NCI-H1436 treated with DMSO at 0.1 percent for 48 hours (cell line): Measurements from ENCODE around the gene SPN.
"Not testable (repeated sequence)": the region's sequence is repeated elsewhere in the genome, so short reads cannot be mapped to it uniquely, and the experiment has no call there.

Source experiments
- DNase-seq: peaks from one replicate; lab custom pipeline; 2025; lab: John Stamatoyannopoulos, UW

The SPN gene

DNA sequence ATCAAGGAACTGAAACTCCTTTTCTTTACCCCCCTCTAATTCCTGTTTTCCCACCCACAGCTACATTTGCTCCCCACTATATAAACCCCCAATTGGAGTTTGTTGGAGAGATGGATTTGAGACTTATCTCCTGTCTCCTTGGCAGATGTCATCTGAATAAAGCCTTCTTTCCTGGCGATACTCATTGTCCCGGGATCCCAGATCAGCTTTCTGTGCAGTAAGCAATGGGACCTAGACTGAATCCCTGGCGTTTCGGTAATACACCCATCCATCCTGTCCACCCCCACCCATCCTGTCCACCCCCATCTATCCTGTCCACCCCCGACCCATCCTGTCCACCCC lies 38.1 kb downstream of the SPN start:
- DNase-seq, result no peak

DNA sequence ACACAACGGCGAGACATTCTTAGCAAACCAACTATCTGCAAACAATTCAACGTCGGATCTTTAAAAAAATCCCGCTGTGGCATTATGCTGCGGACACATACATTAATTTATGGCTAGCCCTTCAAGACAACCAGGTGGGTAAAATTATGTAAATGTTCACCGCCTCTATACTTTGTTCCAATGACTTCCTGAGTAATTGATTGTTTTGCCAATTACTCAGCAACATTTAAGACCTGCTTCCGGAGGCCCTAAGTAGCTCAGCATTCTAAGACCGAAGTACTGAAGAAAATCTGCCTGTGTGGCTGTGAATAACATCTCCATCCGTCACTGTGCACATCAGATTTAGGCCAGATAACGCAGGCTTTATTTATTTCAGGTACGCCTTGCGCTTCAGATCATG lies 39.2 kb downstream of the SPN start:
- no peak for DNase-seq

DNA sequence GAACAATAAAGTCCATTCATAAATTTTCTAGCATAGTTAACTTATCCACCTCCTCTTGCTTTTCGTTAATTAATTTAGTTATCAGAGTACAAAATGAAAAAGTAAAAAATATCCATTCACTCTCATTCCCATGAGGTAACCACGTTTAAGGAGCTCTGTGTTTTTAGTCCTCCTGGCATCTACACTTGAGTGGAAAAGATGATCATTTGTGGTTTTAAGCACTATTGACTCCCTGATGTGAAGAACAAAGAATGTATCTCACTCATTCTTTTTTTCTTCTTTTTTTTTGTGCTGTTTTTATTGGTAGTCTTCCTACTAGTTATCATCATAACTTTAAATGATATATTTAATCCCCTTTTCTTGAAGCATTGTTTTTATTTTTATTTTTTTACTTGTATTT lies 42.0 kb downstream of the SPN start:
- DNase-seq, result no peak

DNA sequence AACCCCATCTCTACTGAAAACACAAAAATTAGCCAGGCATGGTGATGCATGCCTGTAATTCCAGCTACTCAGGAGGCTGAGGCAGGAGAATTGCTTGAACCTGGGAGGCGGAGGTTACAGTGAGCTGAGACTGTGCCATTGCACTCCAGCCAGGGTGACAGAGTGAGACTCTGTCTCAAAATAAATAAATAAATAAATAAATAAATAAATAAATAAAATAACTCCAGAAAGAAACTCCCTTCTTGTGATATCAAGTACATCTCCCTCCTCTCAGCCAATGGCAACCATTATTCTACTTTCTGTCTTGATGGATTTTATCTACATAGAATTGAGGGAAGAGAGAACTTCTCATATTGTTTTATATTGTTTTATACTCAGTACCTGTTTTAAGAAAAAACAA lies 44.1 kb downstream of the SPN start:
- DNase-seq, result not testable (repeated sequence)

DNA sequence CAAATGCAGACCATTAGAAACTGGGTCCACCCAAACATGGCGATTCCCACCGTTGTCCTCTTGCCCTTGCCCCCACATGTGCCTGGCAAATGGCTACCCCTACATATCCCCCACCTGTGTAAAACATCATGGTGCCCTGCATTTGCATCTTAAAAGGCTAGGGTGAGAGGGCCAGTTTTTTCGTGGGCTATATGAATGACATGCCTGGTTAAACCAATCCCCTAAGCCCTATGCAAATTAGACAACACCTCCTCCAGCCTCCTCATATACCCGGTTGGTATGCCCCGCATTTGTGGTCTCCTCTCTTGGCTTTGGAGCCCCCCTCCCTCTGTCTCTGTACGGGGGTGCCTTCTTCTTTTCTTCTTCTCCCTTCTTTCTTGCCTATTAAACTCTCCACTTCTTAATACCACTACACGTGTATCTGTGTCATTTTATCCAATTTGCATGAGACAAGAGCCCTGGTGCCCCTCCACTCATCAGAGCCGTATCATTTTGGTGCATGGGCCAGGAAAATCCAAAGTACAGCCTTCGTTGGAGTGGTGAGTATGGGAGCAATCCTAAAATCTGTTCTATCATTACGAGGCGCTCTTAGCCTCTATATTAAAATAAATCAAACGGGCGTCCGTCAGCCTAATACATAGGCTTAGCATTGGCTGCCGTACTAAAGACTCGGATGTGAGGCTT lies 46.0 kb downstream of the SPN start:
- DNase-seq, result no peak

DNA sequence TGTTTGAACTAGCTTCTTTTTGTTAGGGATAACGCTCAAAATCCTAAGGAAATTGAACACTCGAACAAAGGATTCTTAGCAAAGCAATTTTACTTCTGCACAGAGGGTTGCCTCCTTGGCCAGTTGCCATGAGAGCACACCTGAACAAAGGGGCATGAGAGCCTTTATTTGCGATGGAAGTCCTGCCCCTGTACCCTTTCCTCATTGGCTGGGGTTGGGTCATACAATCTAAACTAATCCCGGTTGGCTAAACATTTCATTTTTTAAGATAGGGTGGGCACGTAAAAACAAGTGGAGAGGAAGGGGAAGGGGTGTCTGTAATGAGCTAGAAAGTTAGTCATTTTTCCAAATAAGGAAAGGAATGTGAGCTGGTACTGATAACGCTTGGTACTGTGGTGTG lies 46.6 kb downstream of the SPN start:
- not testable (repeated sequence) for DNase-seq

DNA sequence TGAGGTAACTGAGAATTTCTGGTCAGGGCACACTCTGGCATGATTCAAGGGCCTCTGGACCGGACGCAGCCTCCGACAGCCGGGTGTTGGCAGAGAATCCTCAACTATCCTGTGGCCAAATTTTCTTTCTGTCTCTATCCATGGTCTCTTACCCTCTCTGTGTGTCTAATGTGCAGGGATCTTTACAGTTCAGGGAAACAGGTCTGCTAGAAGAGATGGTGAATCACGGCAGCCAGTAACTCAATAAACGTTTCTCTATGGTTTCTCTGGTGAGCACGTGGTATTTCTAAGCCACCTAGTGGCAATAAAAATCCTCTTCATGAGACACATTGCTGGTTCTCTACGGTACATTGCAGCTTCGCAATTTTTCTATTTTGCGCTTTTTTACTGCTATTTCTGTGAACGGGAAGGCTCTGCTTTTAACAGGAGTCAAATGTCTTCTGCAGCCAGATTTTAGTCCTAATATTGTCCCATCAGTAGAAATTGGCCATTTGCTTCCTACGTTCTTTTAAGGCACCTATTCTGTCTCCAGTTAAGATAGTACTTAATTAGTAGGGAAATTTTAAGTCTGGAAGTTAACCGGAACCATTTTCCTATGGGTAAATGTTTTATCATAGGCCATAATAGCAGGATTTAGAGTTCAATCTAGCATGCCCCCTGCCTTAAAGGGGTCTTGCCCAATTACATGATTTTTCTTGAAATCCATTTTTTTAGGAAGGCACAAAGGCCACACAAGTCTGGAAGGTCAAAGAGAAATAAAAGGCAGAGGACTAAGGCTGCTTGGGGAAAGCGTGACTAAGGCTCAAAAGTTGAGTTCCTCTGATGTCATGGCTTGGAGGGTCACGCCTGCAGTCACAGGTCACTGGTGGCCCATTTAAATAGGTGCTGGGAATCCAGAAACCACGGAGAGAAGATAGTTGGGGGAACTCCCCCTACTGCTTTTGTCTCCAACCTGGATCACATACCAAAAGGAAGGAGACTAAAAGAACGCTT lies 47.5 kb downstream of the SPN start:
- DNase-seq, result no peak

DNA sequence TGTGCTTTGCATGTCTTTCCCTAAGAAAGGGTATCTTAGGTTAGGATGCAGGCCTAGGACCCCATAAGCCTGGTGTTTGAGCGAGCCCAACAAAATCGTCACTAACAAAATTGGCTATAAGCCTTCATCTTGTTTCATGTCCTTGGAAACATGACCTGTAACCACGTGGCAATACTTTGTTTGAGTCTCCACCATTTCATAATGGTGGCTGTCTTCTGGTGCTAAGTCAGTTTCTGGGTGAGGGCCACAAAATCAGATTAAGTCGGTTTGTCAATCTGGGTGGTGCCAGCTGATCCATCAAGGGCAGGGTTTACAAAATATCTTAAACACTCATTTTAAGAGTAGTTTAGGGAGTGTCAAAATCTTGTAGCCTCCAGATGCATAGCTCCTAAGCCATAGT lies 49.8 kb downstream of the SPN start:
- no peak for DNase-seq

DNA sequence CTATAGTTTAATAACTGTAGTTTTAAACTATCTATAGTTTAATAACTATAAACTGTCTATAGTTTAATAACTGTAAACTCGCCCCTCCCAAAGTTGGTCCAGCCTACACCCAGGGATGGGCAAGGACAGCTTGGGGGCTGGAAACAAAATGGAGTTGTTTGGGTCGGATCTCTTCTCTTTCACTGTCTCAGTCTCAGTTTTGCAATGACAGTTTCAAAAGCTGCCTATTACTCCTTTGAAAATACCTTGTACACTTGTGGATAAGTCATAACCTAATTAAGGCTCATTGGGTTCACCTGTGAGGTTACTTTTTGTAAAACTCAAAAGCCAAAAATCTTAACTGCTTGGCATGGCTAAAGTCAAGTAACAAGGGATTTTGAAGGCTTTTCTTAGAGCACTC lies 51.3 kb downstream of the SPN start:
- no peak for DNase-seq

DNA sequence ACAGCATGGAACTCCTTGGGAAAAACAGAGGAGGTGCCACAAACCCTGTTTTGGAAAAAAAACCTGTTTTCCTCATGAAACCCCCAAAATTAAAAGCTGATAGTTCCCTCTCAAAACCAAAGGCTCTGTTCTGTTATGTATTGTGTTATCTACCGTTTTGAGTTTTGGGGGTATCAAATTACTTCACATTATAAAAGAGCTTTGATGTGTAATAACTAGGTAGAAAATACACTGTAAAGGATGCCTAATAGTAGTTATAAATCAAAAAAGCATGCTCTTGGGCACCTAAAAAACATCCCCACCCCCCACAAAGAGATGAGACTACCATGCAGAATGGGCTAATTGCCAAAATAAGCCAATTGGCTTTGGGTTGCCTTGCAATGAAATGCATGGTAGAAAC lies 51.9 kb downstream of the SPN start:
- DNase-seq, result no peak

DNA sequence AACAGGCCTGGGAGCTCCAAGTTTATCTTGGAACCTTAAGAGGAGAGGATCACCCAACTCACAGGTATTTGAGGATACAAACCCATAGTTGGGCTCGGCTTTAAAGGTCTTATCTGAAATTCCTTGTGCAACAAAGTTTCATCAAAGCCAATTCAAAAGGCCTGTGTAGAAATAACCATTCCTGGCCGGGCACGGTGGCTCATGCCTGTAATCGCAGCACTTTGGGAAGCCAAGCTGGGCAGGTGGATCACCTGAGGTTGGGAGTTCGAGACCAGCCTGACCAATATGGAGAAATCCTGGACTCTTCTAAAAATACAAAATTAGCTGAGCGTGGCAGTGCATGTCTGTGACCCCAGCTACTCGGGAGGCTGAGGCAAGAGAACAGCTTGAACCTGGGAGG lies 54.1 kb downstream of the SPN start:
- no peak for DNase-seq

DNA sequence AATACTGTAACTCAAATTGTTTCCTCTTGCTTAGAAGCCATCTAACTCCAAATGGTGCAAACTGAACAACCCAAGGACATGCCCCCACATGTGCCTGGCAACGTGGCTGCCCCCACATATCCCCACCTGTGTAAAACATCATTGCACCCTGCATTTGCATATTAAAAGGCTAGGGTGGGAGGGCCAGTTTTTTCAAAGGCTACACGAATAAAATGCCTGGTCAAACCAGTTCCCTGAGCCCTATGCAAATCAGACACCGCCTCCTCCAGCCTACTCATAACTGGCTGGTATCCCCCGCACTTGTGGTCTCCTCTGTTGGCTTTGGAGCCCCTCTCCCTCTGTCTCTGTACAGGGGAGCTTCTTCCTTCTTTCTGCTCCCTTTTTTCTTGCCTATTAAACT lies 56.0 kb downstream of the SPN start:
- no peak for DNase-seq
